Astrocyte (in vitro differentiated cells and primary cell): ENCODE data around the gene HS3ST6. TPM values are rescaled to one million over a fixed set of nuclear protein-coding genes. Genes with fewer than 3 reads are reported as not detected.

Source experiments
- DNase-seq: peaks from one replicate; pipeline ENCODE4 v3.0.0-alpha.2; 2010; ENCODE audit warnings: low read depth
- FAIRE-seq: peaks from 2 replicates; lab custom pipeline; 2011; peaks lifted over from hg19 to GRCh38; lab: Jason Lieb, UNC
- H2AFZ ChIP-seq: 2 replicates; pipeline ENCODE4 v1.6.0; 2012; ENCODE audit warnings: low read depth, low read length, inconsistent platforms
- H3K27ac ChIP-seq: 2 replicates; pipeline ENCODE4 v1.5.1; 2011; ENCODE audit warnings: low read depth, low read length, inconsistent platforms
- H3K27me3 ChIP-seq: 2 replicates; pipeline ENCODE4 v1.6.0; 2011; ENCODE audit warnings: low read length, inconsistent platforms; ENCODE audit not compliant: insufficient read depth
- H3K36me3 ChIP-seq: 2 replicates; pipeline ENCODE4 v1.5.1; 2011; ENCODE audit warnings: low read length, inconsistent platforms; ENCODE audit not compliant: insufficient read depth
- H3K4me1 ChIP-seq: 2 replicates; pipeline ENCODE4 v1.5.1; 2011; ENCODE audit warnings: low read length, inconsistent platforms; ENCODE audit not compliant: insufficient read depth
- H3K4me2 ChIP-seq: 2 replicates; pipeline ENCODE4 v1.6.0; 2012; ENCODE audit warnings: low read length, inconsistent platforms
- H3K4me3 ChIP-seq: 2 replicates; pipeline ENCODE4 v1.5.1; 2011; ENCODE audit warnings: low read depth, mild to moderate bottlenecking, low read length, inconsistent platforms; ENCODE audit not compliant: insufficient read depth
- H3K79me2 ChIP-seq: 2 replicates; pipeline ENCODE4 v1.6.0; 2012; ENCODE audit warnings: mild to moderate bottlenecking, low read length, inconsistent platforms; ENCODE audit not compliant: insufficient read depth
- H3K9ac ChIP-seq: 2 replicates; pipeline ENCODE4 v1.6.0; 2012; ENCODE audit warnings: mild to moderate bottlenecking, low read length, inconsistent platforms
- H3K9me3 ChIP-seq: 2 replicates; pipeline ENCODE4 v1.5.1; 2012; ENCODE audit warnings: low read depth, mild to moderate bottlenecking, low read length, inconsistent platforms; ENCODE audit not compliant: insufficient read depth
- H4K20me1 ChIP-seq: 2 replicates; pipeline ENCODE4 v1.6.0; 2012; ENCODE audit warnings: low read length, inconsistent platforms; ENCODE audit not compliant: insufficient read depth
- H3K27ac Mint-ChIP-seq: one replicate; pipeline ENCODE4 v1.8.0; 2021; ENCODE audit warnings: mild to moderate bottlenecking, mixed read lengths; ENCODE audit not compliant: unreplicated experiment
- H3K27me3 Mint-ChIP-seq: one replicate; pipeline ENCODE4 v1.8.0; 2021; ENCODE audit warnings: low read depth, mixed read lengths; ENCODE audit not compliant: unreplicated experiment
- H3K36me3 Mint-ChIP-seq: one replicate; pipeline ENCODE4 v1.8.0; 2021; ENCODE audit warnings: low read depth, mixed read lengths; ENCODE audit not compliant: unreplicated experiment
- H3K4me1 Mint-ChIP-seq: one replicate; pipeline ENCODE4 v1.8.0; 2021; ENCODE audit warnings: low read depth, mixed read lengths; ENCODE audit not compliant: unreplicated experiment
- H3K4me3 Mint-ChIP-seq: one replicate; pipeline ENCODE4 v1.8.0; 2021; ENCODE audit warnings: mild to moderate bottlenecking, moderate library complexity, mixed read lengths; ENCODE audit not compliant: unreplicated experiment
- H3K9me3 Mint-ChIP-seq: one replicate; pipeline ENCODE4 v1.8.0; 2021; ENCODE audit warnings: mild to moderate bottlenecking, mixed read lengths; ENCODE audit not compliant: unreplicated experiment
- CTCF ChIP-seq: IDR thresholded peaks from 2 replicates; pipeline ENCODE4 v1.5.1; 2011; ENCODE audit warnings: low read depth, mild to moderate bottlenecking, inconsistent platforms, low read length, moderate library complexity; ENCODE audit not compliant: insufficient read depth
- EZH2 ChIP-seq: IDR thresholded peaks from 2 replicates; pipeline ENCODE4 v1.6.1; 2012; ENCODE audit warnings: mild to moderate bottlenecking, low read length, inconsistent platforms; ENCODE audit not compliant: insufficient read depth
- total RNA-seq: library from RNA; stranded (reverse); gene quantifications from 2 replicates; pipeline ENCODE4 v1.2.1, GENCODE V29; 2021

HS3ST6 gene
- total RNA-seq, 1 donor from 2014 or later: not detected

- H4K20me1 ChIP-seq: no peaks in the 10 kb centered on the region
- no peaks in the 10 kb centered on the region for H3K9me3 ChIP-seq
- no peaks in the 10 kb centered on the region for H3K79me2 ChIP-seq
- Mint-ChIP-seq H3K4me1 (peaks cover 3% of the 10 kb centered on the region), H3K27me3 (peaks cover 33% of the 10 kb centered on the region), H3K27ac (no peak overlapping the region), H3K4me3 (no peak overlapping the region), H3K9me3 (no peaks in the 10 kb centered on the region), H3K36me3 (no peaks in the 10 kb centered on the region)
- H3K27me3 ChIP-seq: peaks cover 17% of the 10 kb centered on the region
- H3K36me3 ChIP-seq: no peaks in the 10 kb centered on the region
- no peak overlapping the region for H3K9ac ChIP-seq
- H2AFZ ChIP-seq: no peak overlapping the region
- FAIRE-seq: no peak
- H3K27ac ChIP-seq: no peak overlapping the region
- no peaks in the 10 kb centered on the region for H3K4me1 ChIP-seq
- no peak for DNase-seq
- TF ChIP-seq CTCF: no peak
- TF ChIP-seq EZH2: no peak
- no peak overlapping the region for H3K4me2 ChIP-seq
- no peak overlapping the region for H3K4me3 ChIP-seq
Observed at GRCh38 chr16:1911467-1912214, 6.6 kb downstream of the HS3ST6 start.

GRCh38 chr16:1909561-1910231, 8.5 kb downstream of the HS3ST6 start:
- Histone ChIP-seq H3K27ac (no peak overlapping the region), H3K4me3 (no peak overlapping the region), H3K36me3 (no peaks in the 10 kb centered on the region), H2AFZ (no peak overlapping the region), H3K9ac (no peak overlapping the region), H3K4me2 (no peak overlapping the region), H3K4me1 (no peaks in the 10 kb centered on the region), H4K20me1 (no peaks in the 10 kb centered on the region), H3K79me2 (no peaks in the 10 kb centered on the region), H3K9me3 (no peaks in the 10 kb centered on the region), H3K27me3 (peaks cover 21% of the 10 kb centered on the region)
- FAIRE-seq (no peak), DNase-seq (no peak)
- TF ChIP-seq CTCF: no peak
- no peak for TF ChIP-seq EZH2
- peaks cover 3% of the 10 kb centered on the region for H3K4me1 Mint-ChIP-seq
- no peak overlapping the region for H3K4me3 Mint-ChIP-seq
- no peaks in the 10 kb centered on the region for H3K36me3 Mint-ChIP-seq
- no peaks in the 10 kb centered on the region for H3K9me3 Mint-ChIP-seq
- H3K27me3 Mint-ChIP-seq: peaks cover 30% of the 10 kb centered on the region
- no peak overlapping the region for H3K27ac Mint-ChIP-seq

- H4K20me1 ChIP-seq: no peaks in the 10 kb centered on the region
- FAIRE-seq (no peak), DNase-seq (no peak)
- H3K36me3 Mint-ChIP-seq: no peaks in the 10 kb centered on the region
- no peaks in the 10 kb centered on the region for H3K9me3 Mint-ChIP-seq
- H3K27ac ChIP-seq: no peak overlapping the region
- H3K79me2 ChIP-seq: no peaks in the 10 kb centered on the region
- H3K4me3 ChIP-seq: no peak overlapping the region
- H3K27me3 ChIP-seq: peaks cover 18% of the 10 kb centered on the region
- H3K27me3 Mint-ChIP-seq: peaks cover 33% of the 10 kb centered on the region
- H3K9ac ChIP-seq: no peak overlapping the region
- TF ChIP-seq EZH2: no peak
- no peak for TF ChIP-seq CTCF
- no peaks in the 10 kb centered on the region for H3K9me3 ChIP-seq
- no peaks in the 10 kb centered on the region for H3K36me3 ChIP-seq
- peaks cover 3% of the 10 kb centered on the region for H3K4me1 Mint-ChIP-seq
- H3K27ac Mint-ChIP-seq: no peak overlapping the region
- no peak overlapping the region for H2AFZ ChIP-seq
- H3K4me1 ChIP-seq: no peaks in the 10 kb centered on the region
- H3K4me2 ChIP-seq: no peak overlapping the region
- H3K4me3 Mint-ChIP-seq: no peak overlapping the region
Observed at GRCh38 chr16:1908983-1909382, 9.2 kb downstream of the HS3ST6 start.
